Thyroid gland (tissue), 4 donors: Measurements from ENCODE around the gene ADCY10. TPM values are rescaled to one million over a fixed set of nuclear protein-coding genes. Genes with fewer than 3 reads are reported as not detected.

Source experiments
- DNase-seq, 2 donors: peaks; one replicate each; pipeline ENCODE4 v3.0.0-alpha.2; 2019
- H3K27ac ChIP-seq, 3 donors: fragments of 200-600 bp; sonication (generic); 1 replicate in 2 of 3; 2 replicates in 1 of 3; pipeline ENCODE4 v1.5.1; 2016 to 2019; ENCODE audit warnings: mild to moderate bottlenecking in 1 of 3, moderate library complexity in 1 of 3
- H3K27me3 ChIP-seq: fragments of 200-600 bp; sonication (generic); one replicate; pipeline ENCODE4 v1.5.1; 2019
- H3K36me3 ChIP-seq, 2 donors: fragments of 200-600 bp; sonication (generic); one replicate each; pipeline ENCODE4 v1.5.1; 2016 to 2019
- H3K4me1 ChIP-seq, 2 donors: fragments of 200-600 bp; sonication (generic); one replicate each; pipeline ENCODE4 v1.5.1; 2017 to 2019
- H3K4me3 ChIP-seq, 3 donors: fragments of 200-600 bp; sonication (generic); replicated peaks in 1 of 3; 1 replicate in 2 of 3; 2 replicates in 1 of 3; pipeline ENCODE4 v1.5.1; 2016; ENCODE audit warnings: mild to moderate bottlenecking in 1 of 3
- H3K9me3 ChIP-seq: fragments of 200-600 bp; sonication (generic); one replicate; pipeline ENCODE4 v1.5.1; 2017
- POLR2A ChIP-seq, 2 donors: fragments of 450-650 bp; IDR thresholded peaks; one replicate each; pipeline ENCODE4 v1.6.1; 2017; ENCODE audit warnings: antibody characterized with exemption in 2 of 2, mild to moderate bottlenecking in 2 of 2, moderate library complexity in 1 of 2
- WGBS, 2 donors: methylation state at CpG; one replicate each; pipeline ENCODE4 v1.1.5; 2017; 5-methylcytosine and 5-hydroxymethylcytosine counted together
- intact Hi-C: fragments of 100-400 bp; cut with DNase I; formaldehyde crosslinking; loops from one replicate; pipeline ENCODE4 v1.15.1; 2023
- total RNA-seq, 4 donors: library from RNA; depleted of rRNA; stranded (reverse); fragments of >200 nt; gene quantifications; one replicate each; pipeline ENCODE4 v1.2.3, GENCODE V29; 2016
- TF ChIP-seq, protein P1 (sequence below), 6 experiments: fragments of 200-600 bp in 3 of 6; fragments of 450-650 bp in 3 of 6; sonication (generic) in 3 of 6; IDR thresholded peaks; one replicate each; pipeline ENCODE4 v1.5.1; 2016 to 2019; ENCODE audit warnings: antibody characterized with exemption in 6 of 6, mild to moderate bottlenecking in 2 of 6, inconsistent platforms in 1 of 6, moderate library complexity in 1 of 6

The ADCY10 gene
- total RNA-seq, 4 donors from 2014 or later, result 0.15 to 0.45 (median 0.40) TPM; not detected in 1

DNA sequence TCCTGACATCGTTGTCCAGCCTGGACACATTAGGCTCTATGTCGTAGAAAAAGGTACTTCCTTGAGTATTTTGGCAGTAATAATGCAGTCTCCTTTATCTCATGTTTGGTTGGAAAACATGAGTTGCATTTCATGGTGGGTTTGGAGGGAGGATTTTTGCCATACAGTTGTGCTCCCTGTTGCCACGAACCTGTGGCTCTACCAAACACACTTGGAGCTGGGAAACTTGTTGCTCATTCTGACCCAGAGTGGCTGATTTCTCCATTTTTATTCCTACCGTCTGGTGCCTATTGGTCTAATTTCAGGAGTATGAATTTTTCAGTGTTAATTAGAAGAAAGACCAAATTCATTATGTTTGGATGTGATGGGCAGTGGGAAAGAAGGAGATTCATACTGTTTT is 141.5 kb downstream of the ADCY10 start:
- Histone ChIP-seq H3K4me1 (no peaks in the 10 kb centered on the region), H3K36me3 (no peaks in the 10 kb centered on the region), H3K27me3 (no peaks in the 10 kb centered on the region), H3K27ac (no peak overlapping the region), H3K9me3 (no peaks in the 10 kb centered on the region), H3K4me3 (no peak overlapping the region)
- WGBS, 2 donors, result 94 to 95% methylated on average over 4 of the region's 4 CpGs
- DNase-seq, result no peak
- no peak for TF ChIP-seq POLR2A (IDR thresholded peaks at IDR 0.05)
- TF ChIP-seq, protein P1, sequence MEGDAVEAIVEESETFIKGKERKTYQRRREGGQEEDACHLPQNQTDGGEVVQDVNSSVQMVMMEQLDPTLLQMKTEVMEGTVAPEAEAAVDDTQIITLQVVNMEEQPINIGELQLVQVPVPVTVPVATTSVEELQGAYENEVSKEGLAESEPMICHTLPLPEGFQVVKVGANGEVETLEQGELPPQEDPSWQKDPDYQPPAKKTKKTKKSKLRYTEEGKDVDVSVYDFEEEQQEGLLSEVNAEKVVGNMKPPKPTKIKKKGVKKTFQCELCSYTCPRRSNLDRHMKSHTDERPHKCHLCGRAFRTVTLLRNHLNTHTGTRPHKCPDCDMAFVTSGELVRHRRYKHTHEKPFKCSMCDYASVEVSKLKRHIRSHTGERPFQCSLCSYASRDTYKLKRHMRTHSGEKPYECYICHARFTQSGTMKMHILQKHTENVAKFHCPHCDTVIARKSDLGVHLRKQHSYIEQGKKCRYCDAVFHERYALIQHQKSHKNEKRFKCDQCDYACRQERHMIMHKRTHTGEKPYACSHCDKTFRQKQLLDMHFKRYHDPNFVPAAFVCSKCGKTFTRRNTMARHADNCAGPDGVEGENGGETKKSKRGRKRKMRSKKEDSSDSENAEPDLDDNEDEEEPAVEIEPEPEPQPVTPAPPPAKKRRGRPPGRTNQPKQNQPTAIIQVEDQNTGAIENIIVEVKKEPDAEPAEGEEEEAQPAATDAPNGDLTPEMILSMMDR (IDR thresholded peaks at IDR 0.05), result no peak
- intact Hi-C loops, result no loop called here

DNA sequence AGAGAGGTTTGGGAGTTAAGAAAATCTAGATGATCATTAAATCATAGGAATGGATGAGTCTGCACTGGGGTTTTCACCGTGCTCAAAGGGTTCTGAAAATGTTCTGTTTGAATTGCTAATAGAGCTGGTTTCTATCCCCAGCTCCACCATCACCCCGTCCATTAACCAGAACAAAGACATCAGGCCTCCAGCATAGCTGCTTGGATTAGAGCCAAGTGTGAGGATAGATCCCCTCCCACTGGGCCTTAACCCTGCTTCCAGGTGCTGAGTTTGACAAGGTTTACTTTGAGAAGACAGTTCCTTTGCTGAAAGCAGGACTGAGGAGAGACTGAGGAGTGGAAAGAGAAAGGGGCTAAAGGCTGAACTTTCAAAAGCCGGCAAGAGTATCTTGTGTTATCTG is 143.8 kb downstream of the ADCY10 start:
- Histone ChIP-seq H3K36me3 (no peaks in the 10 kb centered on the region), H3K27me3 (no peaks in the 10 kb centered on the region), H3K9me3 (no peaks in the 10 kb centered on the region), H3K4me1 (no peaks in the 10 kb centered on the region), H3K4me3 (no peak overlapping the region), H3K27ac (no peak overlapping the region)
- WGBS, 2 donors, result 86 to 88% methylated on average over 3 of the region's 3 CpGs
- DNase-seq, result no peak
- no peak for TF ChIP-seq POLR2A (IDR thresholded peaks at IDR 0.05)
- TF ChIP-seq, protein P1 (IDR thresholded peaks at IDR 0.05), result no peak
- intact Hi-C loops, result no loop called here

DNA sequence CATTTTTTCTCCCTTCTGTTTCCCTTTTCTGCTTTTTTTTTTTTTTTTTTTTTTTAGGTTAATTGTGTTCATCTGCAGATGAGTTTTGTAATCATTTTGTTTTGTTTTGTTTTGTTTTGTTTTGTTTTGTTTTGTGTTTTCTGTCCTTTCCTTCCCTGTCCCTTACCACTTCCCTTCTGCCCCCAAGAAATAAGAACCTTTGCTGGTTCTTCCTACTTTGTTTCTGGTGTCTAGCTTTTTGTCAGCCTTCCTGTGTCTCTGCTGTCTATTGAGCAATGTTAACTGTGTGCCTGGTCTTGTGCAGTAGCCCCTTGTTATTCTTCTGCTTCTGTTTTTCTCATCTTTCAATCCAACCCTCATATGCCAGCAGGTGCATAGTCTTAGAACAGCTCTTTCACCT is 146.2 kb downstream of the ADCY10 start:
- Histone ChIP-seq H3K4me1 (no peaks in the 10 kb centered on the region), H3K4me3 (no peak overlapping the region), H3K27ac (no peak overlapping the region), H3K9me3 (no peaks in the 10 kb centered on the region), H3K27me3 (no peaks in the 10 kb centered on the region), H3K36me3 (no peaks in the 10 kb centered on the region)
- no peak for DNase-seq
- intact Hi-C loops, result no loop called here
- TF ChIP-seq POLR2A (IDR thresholded peaks at IDR 0.05), result no peak

- DNase-seq, result no peak
- Histone ChIP-seq H3K4me1 (no peaks in the 10 kb centered on the region), H3K27me3 (no peaks in the 10 kb centered on the region), H3K9me3 (no peaks in the 10 kb centered on the region), H3K4me3 (no peak overlapping the region), H3K36me3 (no peaks in the 10 kb centered on the region), H3K27ac (no peak overlapping the region)
- TF ChIP-seq, protein P1 (IDR thresholded peaks at IDR 0.05), result no peak
- TF ChIP-seq POLR2A (IDR thresholded peaks at IDR 0.05), result no peak
- intact Hi-C loops, result no loop called here
- 94 to 95% methylated on average over 2 of the region's 2 CpGs for WGBS, 2 donors
These were observed 147.4 kb downstream of the ADCY10 start for GRCh38 chr1:167766538-167766937.

DNA sequence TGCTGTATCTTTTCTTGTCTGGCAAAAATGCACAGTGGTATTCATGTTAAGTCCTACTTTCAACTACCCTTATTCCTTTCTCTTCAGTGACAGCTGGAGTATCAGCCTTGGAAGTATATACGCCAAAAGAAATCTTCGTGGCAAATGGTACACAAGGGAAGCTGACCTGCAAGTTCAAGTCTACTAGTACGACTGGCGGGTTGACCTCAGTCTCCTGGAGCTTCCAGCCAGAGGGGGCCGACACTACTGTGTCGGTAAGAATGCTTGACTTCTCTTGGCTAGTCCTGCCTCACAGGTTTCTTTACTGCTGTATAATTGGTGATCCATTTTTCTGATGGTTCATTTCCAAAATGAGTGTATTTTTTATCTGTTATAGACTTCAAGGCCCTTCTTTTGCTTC is 148.4 kb downstream of the ADCY10 start:
- Histone ChIP-seq H3K9me3 (no peaks in the 10 kb centered on the region), H3K4me3 (no peak overlapping the region), H3K36me3 (no peaks in the 10 kb centered on the region), H3K4me1 (no peaks in the 10 kb centered on the region), H3K27ac (no peak overlapping the region), H3K27me3 (no peaks in the 10 kb centered on the region)
- DNase-seq, result no peak
- intact Hi-C loops, result no loop called here
- TF ChIP-seq POLR2A (IDR thresholded peaks at IDR 0.05), result no peak
- TF ChIP-seq, protein P1 (IDR thresholded peaks at IDR 0.05), result no peak
- WGBS, 2 donors, result 92 to 97% methylated on average over 6 of the region's 6 CpGs
